Gastrocnemius medialis (tissue), 4 donors: ENCODE results near the gene BBS5. TPM values are rescaled to one million over a fixed set of nuclear protein-coding genes. Genes with fewer than 3 reads are reported as not detected.
A peak's percentile ranks its signal among the peaks of the same experiment; 100 is the strongest.

Experiments used
- ATAC-seq, 2 donors: fragments of 150-250 bp; one replicate each; pipeline ENCODE4 v1.9.1; 2016
- DNase-seq, 2 donors: peaks; one replicate each; pipeline ENCODE4 v3.0.0-alpha.2; 2019
- H3K27ac ChIP-seq, 4 donors: fragments of 200-600 bp; sonication (generic); 1 replicate in 1 of 4; 2 replicates in 3 of 4; pipeline ENCODE4 v1.5.1; 2016 to 2018; ENCODE audit warnings: mild to moderate bottlenecking in 2 of 4, moderate library complexity in 1 of 4
- H3K27me3 ChIP-seq, 3 donors: fragments of 200-600 bp; sonication (generic) in 2 of 3; 1 replicate in 1 of 3; 2 replicates in 2 of 3; pipeline versions ENCODE4 v1.5.1 to v1.6.0; 2016 to 2019; ENCODE audit warnings: mild to moderate bottlenecking in 1 of 3, moderate library complexity in 1 of 3
- H3K36me3 ChIP-seq, 2 donors: fragments of 200-600 bp; sonication (generic) in 1 of 2; one replicate each; pipeline ENCODE4 v1.5.1; 2017 to 2018
- H3K4me1 ChIP-seq, 2 donors: fragments of 200-600 bp; sonication (generic) in 1 of 2; one replicate each; pipeline ENCODE4 v1.5.1; 2016 to 2017; ENCODE audit warnings: mild to moderate bottlenecking in 2 of 2
- H3K4me3 ChIP-seq, 4 donors: fragments of 200-600 bp; sonication (generic) in 3 of 4; 1 replicate in 1 of 4; 2 replicates in 3 of 4; pipeline ENCODE4 v1.5.1; 2016 to 2019; ENCODE audit warnings: mild to moderate bottlenecking in 2 of 4
- H3K9me3 ChIP-seq, 3 donors: fragments of 200-600 bp; sonication (generic) in 2 of 3; 1 replicate in 1 of 3; 2 replicates in 2 of 3; pipeline ENCODE4 v1.5.1; 2016 to 2019
- POLR2A ChIP-seq, 2 donors: fragments of 450-650 bp; IDR thresholded peaks; one replicate each; pipeline ENCODE4 v1.6.1; 2017; ENCODE audit warnings: antibody characterized with exemption in 2 of 2, mild to moderate bottlenecking in 2 of 2, moderate library complexity in 2 of 2
- in situ Hi-C, 4 donors: fragments of 200-750 bp; cut with MboI; loops; one replicate each; pipeline versions ENCODE4 v1.15.0 to v1.8.0; 2017; ENCODE audit warnings: low sequenced_read_pairs in 4 of 4
- intact Hi-C: fragments of 100-400 bp; cut with DNase I; formaldehyde crosslinking; loops from one replicate; pipeline ENCODE4 v1.15.1; 2023; ENCODE audit warnings: low total_unique reads
- total RNA-seq, 4 donors: library from RNA; depleted of rRNA; stranded (reverse); fragments of >200 nt; gene quantifications; one replicate each; pipeline versions ENCODE4 v1.1.0 to v1.2.3, GENCODE V29; 2016
- TF ChIP-seq, protein P1 (sequence below), 5 experiments: fragments of 450-650 bp in 3 of 5; fragments of 200-600 bp in 2 of 5; sonication (generic) in 2 of 5; IDR thresholded peaks in 4 of 5; conservative IDR thresholded peaks in 1 of 5; 1 replicate in 4 of 5; 2 replicates in 1 of 5; pipeline ENCODE4 v1.5.1; 2016 to 2019; ENCODE audit warnings: antibody characterized with exemption in 5 of 5, mild to moderate bottlenecking in 3 of 5, moderate library complexity in 3 of 5

BBS5 gene
- total RNA-seq, 4 donors from 2014 or later: 4.5 to 17.8 (median 8.0) TPM

DNA sequence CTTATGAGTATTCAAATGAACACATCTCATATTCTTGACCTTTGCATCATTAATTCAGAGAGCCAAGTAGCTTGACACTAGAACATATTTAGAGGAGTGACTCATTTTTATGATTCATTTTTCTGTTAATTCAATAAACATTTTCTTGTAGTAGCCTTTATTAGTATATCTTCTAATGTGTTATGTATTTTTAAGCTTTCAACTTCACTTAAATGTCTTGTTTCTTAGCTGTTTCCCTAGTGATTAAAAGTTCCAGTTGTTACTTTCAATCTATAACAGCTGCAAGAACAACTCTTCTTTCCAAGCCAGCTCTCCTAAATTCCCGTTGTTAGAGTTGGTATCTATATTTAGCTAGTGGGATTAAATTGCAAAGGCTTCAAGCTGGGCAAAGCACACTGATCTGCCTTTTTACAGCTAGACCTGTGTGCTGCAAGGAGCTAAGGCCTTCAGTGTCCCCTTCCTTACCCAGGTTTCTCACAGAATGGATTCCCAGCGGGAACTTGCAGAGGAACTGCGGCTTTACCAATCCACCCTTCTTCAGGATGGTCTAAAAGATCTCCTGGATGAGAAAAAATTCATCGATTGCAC lies 30.1 kb downstream of the BBS5 start, which contains the start of gene KLHL41:
Gene KLHL41, plus strand, starts transcription at position 405 of the 588 bp plus-strand sequence. Its CDS starts 77 bp downstream, at position 482.
- TF ChIP-seq, protein P1, sequence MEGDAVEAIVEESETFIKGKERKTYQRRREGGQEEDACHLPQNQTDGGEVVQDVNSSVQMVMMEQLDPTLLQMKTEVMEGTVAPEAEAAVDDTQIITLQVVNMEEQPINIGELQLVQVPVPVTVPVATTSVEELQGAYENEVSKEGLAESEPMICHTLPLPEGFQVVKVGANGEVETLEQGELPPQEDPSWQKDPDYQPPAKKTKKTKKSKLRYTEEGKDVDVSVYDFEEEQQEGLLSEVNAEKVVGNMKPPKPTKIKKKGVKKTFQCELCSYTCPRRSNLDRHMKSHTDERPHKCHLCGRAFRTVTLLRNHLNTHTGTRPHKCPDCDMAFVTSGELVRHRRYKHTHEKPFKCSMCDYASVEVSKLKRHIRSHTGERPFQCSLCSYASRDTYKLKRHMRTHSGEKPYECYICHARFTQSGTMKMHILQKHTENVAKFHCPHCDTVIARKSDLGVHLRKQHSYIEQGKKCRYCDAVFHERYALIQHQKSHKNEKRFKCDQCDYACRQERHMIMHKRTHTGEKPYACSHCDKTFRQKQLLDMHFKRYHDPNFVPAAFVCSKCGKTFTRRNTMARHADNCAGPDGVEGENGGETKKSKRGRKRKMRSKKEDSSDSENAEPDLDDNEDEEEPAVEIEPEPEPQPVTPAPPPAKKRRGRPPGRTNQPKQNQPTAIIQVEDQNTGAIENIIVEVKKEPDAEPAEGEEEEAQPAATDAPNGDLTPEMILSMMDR (IDR thresholded peaks at IDR 0.05 in 4 of 5, conservative IDR thresholded peaks at IDR 0.05 in 1 of 5): no peak
- peak; percentile 94 to 96 for TF ChIP-seq POLR2A (IDR thresholded peaks at IDR 0.05)
- peak; percentile 80 to 85 for ATAC-seq
- Histone ChIP-seq H3K27ac (peak within 1 kb of the TSS; percentile 90 to 95 (median 92)), H3K27me3 (no peaks in the 10 kb centered on the region), H3K4me3 (peak within 1 kb of the TSS; percentile 71 to 74 (median 72)), H3K9me3 (no peaks in the 10 kb centered on the region), H3K36me3 (peaks cover 0 to 8% of the 10 kb centered on the region in 2 donors), H3K4me1 (peaks cover 24 to 25% of the 10 kb centered on the region in 2 donors)
- peak; percentile 79 to 85 for DNase-seq
- intact Hi-C loops: no loop called here
- in situ Hi-C loops: no loop called here

GRCh38 chr2:169509955-169510354 lies 30.7 kb downstream of the BBS5 start:
- peaks cover 25% of the 10 kb centered on the region in 2 donors for H3K4me1 ChIP-seq
- peaks cover 0 to 10% of the 10 kb centered on the region in 2 donors for H3K36me3 ChIP-seq
- ATAC-seq (no peak), DNase-seq (no peak)
- no peaks in the 10 kb centered on the region for H3K27me3 ChIP-seq
- TF ChIP-seq, protein P1 (IDR thresholded peaks at IDR 0.05 in 4 of 5, conservative IDR thresholded peaks at IDR 0.05 in 1 of 5): no peak
- TF ChIP-seq POLR2A (IDR thresholded peaks at IDR 0.05): no peak
- intact Hi-C loops: loop anchor here (5.0 to 10.0 kb wide), 2 partner anchors 315 to 1652 kb away; partner anchors contain the start of genes METTL5, TLK1 and UBR3
- peak overlapping the region; percentile 90 to 95 (median 92) for H3K27ac ChIP-seq
- no peaks in the 10 kb centered on the region for H3K9me3 ChIP-seq
- in situ Hi-C loops: no loop called here
- H3K4me3 ChIP-seq: peak overlapping the region; percentile 71 to 74 (median 72)

DNA sequence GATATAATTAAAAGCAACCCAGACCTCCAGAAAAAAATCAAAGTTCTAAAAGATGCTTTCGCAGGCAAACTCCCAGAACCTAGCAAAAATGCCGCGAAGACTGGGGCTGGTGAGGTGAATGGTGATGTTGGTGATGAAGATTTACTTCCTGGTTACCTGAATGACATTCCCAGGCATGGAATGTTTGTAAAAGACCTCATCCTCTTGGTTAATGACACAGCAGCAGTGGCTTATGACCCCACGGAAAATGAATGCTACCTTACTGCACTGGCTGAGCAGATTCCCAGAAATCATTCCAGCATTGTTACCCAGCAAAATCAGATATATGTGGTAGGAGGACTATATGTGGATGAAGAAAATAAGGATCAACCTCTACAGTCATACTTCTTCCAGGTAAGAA lies 31.2 kb downstream of the BBS5 start:
- Histone ChIP-seq H3K4me3 (peak overlapping the region; percentile 71 to 74 (median 72)), H3K27ac (peak overlapping the region; percentile 90 to 95 (median 92)), H3K36me3 (peaks cover 0 to 13% of the 10 kb centered on the region in 2 donors), H3K4me1 (peaks cover 25% of the 10 kb centered on the region in 2 donors), H3K9me3 (no peaks in the 10 kb centered on the region), H3K27me3 (no peaks in the 10 kb centered on the region)
- ATAC-seq (no peak), DNase-seq (no peak)
- intact Hi-C loops (loop anchor here (5.0 to 10.0 kb wide), 2 partner anchors 314 to 1652 kb away; partner anchors contain the start of genes METTL5, TLK1 and UBR3), in situ Hi-C loops (no loop called here)
- TF ChIP-seq, protein P1 (IDR thresholded peaks at IDR 0.05 in 4 of 5, conservative IDR thresholded peaks at IDR 0.05 in 1 of 5): no peak
- TF ChIP-seq POLR2A (IDR thresholded peaks at IDR 0.05): no peak

- TF ChIP-seq POLR2A (IDR thresholded peaks at IDR 0.05): peak in 1 of 2 donors; percentile 50
- TF ChIP-seq, protein P1 (IDR thresholded peaks at IDR 0.05 in 4 of 5, conservative IDR thresholded peaks at IDR 0.05 in 1 of 5): no peak
- Histone ChIP-seq H3K4me3 (peak overlapping the region; percentile 71 to 74 (median 72)), H3K27ac (peak overlapping the region; percentile 90 to 95 (median 92)), H3K36me3 (peaks cover 0 to 17% of the 10 kb centered on the region in 2 donors), H3K4me1 (peaks cover 30 to 34% of the 10 kb centered on the region in 2 donors), H3K27me3 (no peaks in the 10 kb centered on the region), H3K9me3 (no peaks in the 10 kb centered on the region)
- in situ Hi-C loops: no loop called here
- intact Hi-C loops: loop anchor here (5.0 to 10.0 kb wide), 2 partner anchors 313 to 1650 kb away; partner anchors contain the start of genes METTL5, TLK1 and UBR3
- no peak for DNase-seq
- no peak for ATAC-seq
Measured at GRCh38 chr2:169511818-169512217, 32.5 kb downstream of the BBS5 start.
